ENCODE data around the gene TECR.

Gene TECR

GRCh38 chr19:14494910-14495671 is 34.3 kb upstream of the TECR start:
- TF ChIP-seq, protein P1, sequence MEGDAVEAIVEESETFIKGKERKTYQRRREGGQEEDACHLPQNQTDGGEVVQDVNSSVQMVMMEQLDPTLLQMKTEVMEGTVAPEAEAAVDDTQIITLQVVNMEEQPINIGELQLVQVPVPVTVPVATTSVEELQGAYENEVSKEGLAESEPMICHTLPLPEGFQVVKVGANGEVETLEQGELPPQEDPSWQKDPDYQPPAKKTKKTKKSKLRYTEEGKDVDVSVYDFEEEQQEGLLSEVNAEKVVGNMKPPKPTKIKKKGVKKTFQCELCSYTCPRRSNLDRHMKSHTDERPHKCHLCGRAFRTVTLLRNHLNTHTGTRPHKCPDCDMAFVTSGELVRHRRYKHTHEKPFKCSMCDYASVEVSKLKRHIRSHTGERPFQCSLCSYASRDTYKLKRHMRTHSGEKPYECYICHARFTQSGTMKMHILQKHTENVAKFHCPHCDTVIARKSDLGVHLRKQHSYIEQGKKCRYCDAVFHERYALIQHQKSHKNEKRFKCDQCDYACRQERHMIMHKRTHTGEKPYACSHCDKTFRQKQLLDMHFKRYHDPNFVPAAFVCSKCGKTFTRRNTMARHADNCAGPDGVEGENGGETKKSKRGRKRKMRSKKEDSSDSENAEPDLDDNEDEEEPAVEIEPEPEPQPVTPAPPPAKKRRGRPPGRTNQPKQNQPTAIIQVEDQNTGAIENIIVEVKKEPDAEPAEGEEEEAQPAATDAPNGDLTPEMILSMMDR (IDR thresholded peaks at IDR 0.05): no peak

DNA sequence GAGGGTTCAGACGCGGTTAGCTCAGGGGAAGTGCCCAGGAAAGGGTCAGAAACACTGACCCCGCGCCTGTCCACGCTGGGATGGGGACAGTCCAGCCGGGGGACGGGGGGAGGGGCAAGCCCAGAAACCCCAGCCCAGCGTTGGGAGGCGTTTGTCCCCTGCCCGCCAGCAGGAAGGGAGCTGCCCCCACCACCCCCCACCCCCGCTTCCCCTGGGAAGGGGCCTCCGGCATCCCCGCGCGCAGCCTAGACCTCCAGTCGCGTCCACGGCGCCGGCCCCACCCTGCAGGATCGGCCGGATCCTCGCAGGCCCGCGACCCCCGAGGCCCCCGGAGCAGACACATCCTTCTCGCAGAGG is 33.7 kb upstream of the TECR start:
- TF ChIP-seq, protein P1 (IDR thresholded peaks at IDR 0.05): no peak

DNA sequence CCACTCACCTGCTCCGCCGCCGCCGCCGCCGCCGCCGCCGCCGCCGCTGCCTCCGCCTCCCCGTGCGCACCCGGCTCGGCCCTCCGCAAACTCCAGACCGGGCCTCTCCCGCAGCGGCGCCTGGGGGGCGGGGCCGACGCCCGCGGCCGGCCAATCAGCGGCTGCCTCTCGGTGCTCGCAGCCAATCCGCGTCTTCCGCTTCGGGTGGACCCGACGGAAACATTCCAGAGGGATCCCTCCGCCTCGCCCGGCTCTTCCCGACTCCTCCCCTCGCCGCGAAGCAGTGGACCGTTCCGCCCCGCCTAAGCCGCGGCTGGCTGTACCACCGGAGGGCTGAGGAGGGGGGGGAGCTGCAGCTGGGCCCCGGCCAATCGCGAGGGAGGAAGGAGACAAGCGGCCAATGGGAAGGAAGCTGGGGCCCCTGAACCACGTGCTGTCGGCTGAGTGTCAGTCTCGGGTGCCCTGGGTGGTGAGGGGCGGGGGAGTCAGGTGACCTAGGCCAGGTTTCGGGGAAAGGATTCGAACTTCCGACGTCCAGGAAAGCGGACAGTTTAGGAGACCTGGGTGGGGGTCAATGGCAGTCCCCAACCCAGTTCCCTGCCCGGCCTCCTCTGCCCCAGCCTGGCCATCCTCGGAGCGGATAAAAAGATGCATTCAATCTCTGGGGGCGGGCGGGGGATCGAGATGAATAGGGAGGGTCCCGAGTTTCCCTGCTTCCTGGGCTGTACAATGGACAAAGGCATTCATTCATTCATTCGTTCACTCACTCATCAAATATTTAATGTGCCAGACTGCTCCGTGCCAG is 33.2 kb upstream of the TECR start, which contains the start of gene GIPC1:
Gene GIPC1, minus strand, starts transcription at position 99 of the 805 bp plus-strand sequence. CDS start 13,151 bp downstream, outside the sequence.
- TF ChIP-seq, protein P1 (IDR thresholded peaks at IDR 0.05): no peak

GRCh38 chr19:14496834-14497227 is 32.6 kb upstream of the TECR start:
- TF ChIP-seq, protein P1 (IDR thresholded peaks at IDR 0.05): no peak

GRCh38 chr19:14497228-14497921 is 32.0 kb upstream of the TECR start:
- TF ChIP-seq, protein P1 (IDR thresholded peaks at IDR 0.05): no peak

DNA sequence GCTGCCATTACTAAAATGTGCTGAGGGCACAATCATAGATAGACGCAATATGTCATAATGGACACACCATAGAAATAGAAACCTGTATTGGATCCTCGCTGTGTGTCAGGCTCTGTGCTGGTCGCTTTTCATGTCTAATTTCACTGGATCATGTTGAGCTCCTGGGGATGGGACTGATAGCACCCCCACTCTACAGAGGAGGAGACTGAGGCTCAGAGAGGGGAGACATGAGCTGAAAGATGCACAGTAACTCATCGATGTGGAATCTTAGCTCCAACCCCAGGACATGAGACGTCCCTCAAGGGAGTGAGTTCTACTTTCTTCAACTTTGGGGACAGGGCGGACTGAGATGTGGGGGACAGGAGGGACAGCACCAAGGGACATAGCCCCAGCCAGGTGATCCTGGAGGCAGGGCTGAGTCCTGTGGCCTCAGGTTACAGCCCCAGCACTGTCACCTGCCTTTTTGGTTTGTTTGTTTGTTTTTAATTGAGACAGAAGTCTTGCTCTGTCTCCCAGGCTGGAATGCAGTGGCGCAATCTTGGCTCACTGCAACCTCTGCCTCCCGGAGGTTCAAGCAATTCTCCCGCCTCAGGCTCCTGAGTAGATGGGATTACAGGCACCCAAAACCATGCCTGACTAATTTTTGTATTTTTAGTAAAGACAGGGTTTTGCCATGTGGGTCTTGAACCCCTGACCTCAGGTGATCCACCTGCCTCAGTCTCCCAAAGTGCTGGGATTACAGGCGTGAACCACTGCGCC is 26.9 kb upstream of the TECR start:
- TF ChIP-seq, protein P1 (IDR thresholded peaks at IDR 0.05): no peak

- TF ChIP-seq, protein P1 (IDR thresholded peaks at IDR 0.05): no peak
Measured at GRCh38 chr19:14503285-14503684, 26.1 kb upstream of the TECR start.
